ENCODE data around the gene DAB1. TPM values are rescaled to one million over a fixed set of nuclear protein-coding genes. Genes with fewer than 3 reads are reported as not detected.

Gene DAB1
- total RNA-seq, 1 experiment from 2014 or later: not detected

- ChIA-PET POLR2A (no interaction called here), CTCF (no interaction called here), RAD21 (ENCODE audit: low non-redundant PET in 1 of 2, low total read pairs in 2 of 2, uncharacterized antibody in 2 of 2, unreplicated experiment in 2 of 2) (no interaction called here)
- H3K4me3 ChIP-seq (replicated peaks in 1 of 2; ENCODE audit: low read depth in 1 of 2, low read length in 2 of 2): no peak overlapping the region
- no peaks in the 10 kb centered on the region for H3K9me2 ChIP-seq (ENCODE audit: insufficient read depth)
- no peak overlapping the region for H2AFZ ChIP-seq (ENCODE audit: low read depth, low read length, poor library complexity, severe bottlenecking)
- TF ChIP-seq ELF1 (IDR thresholded peaks at IDR 0.05; ENCODE audit: borderline replicate concordance, low read depth) (no peak), RAD21 (IDR thresholded peaks at IDR 0.05; ENCODE audit: low read depth) (no peak), REST (IDR thresholded peaks at IDR 0.05; ENCODE audit: low read depth) (no peak), JUND (IDR thresholded peaks at IDR 0.05) (no peak), FOSL1 (IDR thresholded peaks at IDR 0.05; ENCODE audit: low read depth) (no peak), ZNF274 (IDR thresholded peaks at IDR 0.05; ENCODE audit: low read depth, low read length) (no peak), POLR2A (IDR thresholded peaks at IDR 0.05; ENCODE audit: borderline replicate concordance, extremely low read depth, insufficient read depth, insufficient read length) (no peak), CEBPB (IDR thresholded peaks at IDR 0.05; ENCODE audit: low read depth) (no peak), TCF7L2 (IDR thresholded peaks at IDR 0.05; ENCODE audit: borderline replicate concordance, extremely low read depth, insufficient read depth, insufficient read length) (no peak), POLR2AphosphoS5 (IDR thresholded peaks at IDR 0.05; ENCODE audit: low read depth, low read length) (no peak), MAX (IDR thresholded peaks at IDR 0.05) (no peak), ATF3 (IDR thresholded peaks at IDR 0.05) (no peak), SP1 (IDR thresholded peaks at IDR 0.05; ENCODE audit: low read depth) (no peak), ZBTB33 (IDR thresholded peaks at IDR 0.05; ENCODE audit: extremely low read depth, insufficient replicate concordance, low read length) (no peak), YY1 (IDR thresholded peaks at IDR 0.05; ENCODE audit: extremely low read depth, insufficient replicate concordance, low read depth, low read length) (no peak)
- peaks cover 6% of the 10 kb centered on the region; the same call in 1 of the 2 replicates for H3K27me3 ChIP-seq (ENCODE audit: insufficient read depth, low read length)
- no peak for ATAC-seq
- H3K27ac ChIP-seq (ENCODE audit: low read depth, low read length): no peak overlapping the region
- H4K20me1 ChIP-seq (ENCODE audit: insufficient read depth): no peaks in the 10 kb centered on the region
- no peak overlapping the region for H3K4me2 ChIP-seq (ENCODE audit: low read length)
- no peaks in the 10 kb centered on the region for H3K4me1 ChIP-seq (ENCODE audit: control insufficient read depth in 1 of 2, insufficient read depth in 2 of 2, low read length in 2 of 2)
- intact Hi-C loops (cut with micrococcal nuclease): no loop called here
- no peaks in the 10 kb centered on the region for H3K9me3 ChIP-seq (ENCODE audit: control insufficient read depth in 1 of 2, insufficient read depth in 1 of 2, low read depth in 1 of 2, low read length in 2 of 2)
- H3K9ac ChIP-seq (ENCODE audit: low read length): no peak overlapping the region
- H3K36me3 ChIP-seq (ENCODE audit: control insufficient read depth in 1 of 2, insufficient read depth in 2 of 2, low read length in 2 of 2): no peaks in the 10 kb centered on the region
- no peaks in the 10 kb centered on the region for H3K79me2 ChIP-seq (ENCODE audit: insufficient read depth, low read length)
- no peak for DNase-seq (ENCODE audit: low read depth, low spot score)
- no TSS peak for BruUV-seq (replicated peaks)
These were observed 359.3 kb downstream of the DAB1 start for GRCh38 chr1:57064379-57065140.

All from HCT116 (cell line).